ENCODE measurements around the gene OGN.

The OGN gene

GRCh38 chr9:92422611-92423338, 18.4 kb upstream of the OGN start:
- TF ChIP-seq CTCF (IDR thresholded peaks at IDR 0.05) = no peak

- no peak for TF ChIP-seq CTCF (IDR thresholded peaks at IDR 0.05)
Measured at GRCh38 chr9:92414566-92414965, 10.2 kb upstream of the OGN start.

- TF ChIP-seq CTCF (IDR thresholded peaks at IDR 0.05) = no peak
Measured at GRCh38 chr9:92408747-92409478, 4.5 kb upstream of the OGN start.

- TF ChIP-seq CTCF (IDR thresholded peaks at IDR 0.05) = no peak
Measured at GRCh38 chr9:92407818-92408217, 3.4 kb upstream of the OGN start.

- TF ChIP-seq CTCF (IDR thresholded peaks at IDR 0.05) = no peak
Measured at GRCh38 chr9:92406477-92406876, 2.1 kb upstream of the OGN start.

- TF ChIP-seq CTCF (IDR thresholded peaks at IDR 0.05) = no peak
Measured at GRCh38 chr9:92405818-92406217, 1.4 kb upstream of the OGN start.

GRCh38 chr9:92402826-92403745, 1.3 kb downstream of the OGN start:
- TF ChIP-seq CTCF (IDR thresholded peaks at IDR 0.05) = no peak
